SK-N-SH (cell line): ENCODE results near the gene KCTD11. TPM values are rescaled to one million over a fixed set of nuclear protein-coding genes. Genes with fewer than 3 reads are reported as not detected.
"Not testable (repeated sequence)": the region's sequence is repeated elsewhere in the genome, so short reads cannot be mapped to it uniquely, and the experiment has no call there.

Source experiments
- CTCF ChIA-PET: fragments of 300-600, 350-600 bp; formaldehyde crosslinking; extraction: SDS; loops from one replicate; lab custom pipeline; 2021; lab: Yijun Ruan, JAX
- POLR2A ChIA-PET: fragments of 350-600 bp; sonication (Branson Sonifier 250); formaldehyde crosslinking; extraction: SDS; loops from one replicate; lab custom pipeline; 2020; ENCODE audit warnings: antibody characterized with exemption, inconsistent platforms; lab: Yijun Ruan, JAX
- DNase-seq: peaks from one replicate; pipeline ENCODE4 v3.0.0; 2012
- H2AFZ ChIP-seq: fragments of 200-600 bp; sonication (generic); 2 replicates; pipeline ENCODE4 v1.8.1; 2016; ENCODE audit warnings: antibody characterized with exemption, mild to moderate bottlenecking, low read depth
- H3F3A ChIP-seq: fragments of 200-600 bp; sonication (generic); replicated peaks from 2 replicates; pipeline ENCODE3; 2016; ENCODE audit warnings: antibody characterized with exemption, mild to moderate bottlenecking; ENCODE audit not compliant: insufficient read depth
- H3K27ac ChIP-seq, 2 experiments: fragments of 200-500 bp in 1 of 2; fragments of 200-600 bp in 1 of 2; sonication (Bioruptor generic) in 1 of 2; sonication (generic), shearing (Covaris generic) in 1 of 2; 2 replicates each; pipeline versions ENCODE4 v1.5.1 to v1.6.1; 2014 to 2016; ENCODE audit warnings: low read depth in 2 of 2, inconsistent platforms in 1 of 2, low read length in 1 of 2, mild to moderate bottlenecking in 1 of 2, mixed read lengths in 1 of 2
- H3K27me3 ChIP-seq: fragments of 200-600 bp; sonication (generic), shearing (Covaris generic); 2 replicates; pipeline ENCODE4 v1.6.1; 2016; ENCODE audit warnings: mixed run types; ENCODE audit not compliant: insufficient read depth
- H3K36me3 ChIP-seq, 2 experiments: fragments of 200-500 bp in 1 of 2; fragments of 200-600 bp in 1 of 2; sonication (Bioruptor generic) in 1 of 2; sonication (generic) in 1 of 2; replicated peaks in 1 of 2; 2 replicates each; pipeline versions ENCODE3 to v1.5.1; 2014 to 2016; ENCODE audit warnings: low read length in 1 of 2, mild to moderate bottlenecking in 1 of 2; ENCODE audit not compliant: insufficient read depth in 2 of 2, control insufficient read depth in 1 of 2
- H3K4me1 ChIP-seq, 2 experiments: fragments of 200-500 bp in 1 of 2; fragments of 200-600 bp in 1 of 2; sonication (Bioruptor generic) in 1 of 2; sonication (generic), shearing (Covaris generic) in 1 of 2; 2 replicates each; pipeline versions ENCODE4 v1.5.1 to v1.6.1; 2014 to 2016; ENCODE audit warnings: low read depth in 1 of 2, low read length in 1 of 2, mixed run types in 1 of 2; ENCODE audit not compliant: insufficient read depth in 2 of 2, control insufficient read depth in 1 of 2
- H3K4me2 ChIP-seq: fragments of 200-600 bp; sonication (generic), shearing (Covaris generic); 2 replicates; pipeline ENCODE4 v1.6.1; 2017; ENCODE audit warnings: mixed run types
- H3K4me3 ChIP-seq, 2 experiments: fragments of 200-500 bp in 1 of 2; fragments of 200-600 bp in 1 of 2; sonication (Bioruptor generic) in 1 of 2; sonication (generic), shearing (Covaris generic) in 1 of 2; 2 replicates each; pipeline versions ENCODE4 v1.5.1 to v1.8.1; 2014 to 2016; ENCODE audit warnings: low read depth in 2 of 2, inconsistent platforms in 1 of 2, low read length in 1 of 2, mild to moderate bottlenecking in 1 of 2, mixed read lengths in 1 of 2, moderate library complexity in 1 of 2
- H3K79me2 ChIP-seq: fragments of 200-600 bp; sonication (generic); 2 replicates; pipeline ENCODE4 v1.8.1; 2017; ENCODE audit warnings: mild to moderate bottlenecking; ENCODE audit not compliant: insufficient read depth
- H3K9ac ChIP-seq: fragments of 200-600 bp; sonication (generic); 2 replicates; pipeline ENCODE4 v1.6.1; 2017; ENCODE audit warnings: mixed run types
- H3K9me2 ChIP-seq: fragments of 200-600 bp; sonication (generic); 2 replicates; pipeline ENCODE4 v1.6.1; 2017; ENCODE audit warnings: mixed run types
- H3K9me3 ChIP-seq: fragments of 200-600 bp; sonication (generic); 2 replicates; pipeline ENCODE4 v1.6.1; 2017; ENCODE audit warnings: mixed run types, mild to moderate bottlenecking, moderate library complexity
- H4K20me1 ChIP-seq: fragments of 200-600 bp; sonication (generic); 2 replicates; pipeline ENCODE4 v1.6.1; 2017; ENCODE audit warnings: mild to moderate bottlenecking, mixed run types; ENCODE audit not compliant: insufficient read depth
- EZH2phosphoT487 ChIP-seq: fragments of 200-600 bp; sonication (generic); IDR thresholded peaks from 2 replicates; pipeline ENCODE4 v1.6.1; 2017; ENCODE audit warnings: low read depth, mixed run types, mild to moderate bottlenecking, antibody characterized with exemption, moderate library complexity, borderline replicate concordance
- FOSL2 ChIP-seq: IDR thresholded peaks from 2 replicates; pipeline ENCODE4 v1.4.0; 2012; ENCODE audit warnings: low read depth, mild to moderate bottlenecking, moderate library complexity, borderline replicate concordance
- GATA2 ChIP-seq: sonication (generic); formaldehyde crosslinking; IDR thresholded peaks from 2 replicates; pipeline ENCODE4 v1.5.0; 2020; ENCODE audit warnings: mild to moderate bottlenecking, missing genetic modification reagents
- NFIC ChIP-seq: IDR thresholded peaks from 2 replicates; pipeline ENCODE4 v1.4.0; 2012; ENCODE audit warnings: borderline replicate concordance
- RAD21 ChIP-seq: IDR thresholded peaks from 2 replicates; pipeline ENCODE4 v1.6.1; 2012; ENCODE audit warnings: mild to moderate bottlenecking, low read length
- RCOR1 ChIP-seq: fragments of 150-350 bp; IDR thresholded peaks from 2 replicates; pipeline ENCODE4 v1.6.1; 2017; ENCODE audit warnings: antibody characterized with exemption, low read length
- RXRA ChIP-seq: IDR thresholded peaks from 2 replicates; pipeline ENCODE4 v1.4.0; 2012; ENCODE audit warnings: low read depth, mild to moderate bottlenecking, borderline replicate concordance
- WGBS: methylation state at CpG from one replicate; pipeline ENCODE4 v1.1.6; 2017; ENCODE audit warnings: low lambda C conversion rate; 5-methylcytosine and 5-hydroxymethylcytosine counted together
- polyA plus RNA-seq, 3 experiments: library from polyadenylated mRNA; depleted of rRNA; stranded (reverse); fragments of >200 nt; gene quantifications; 2 replicates each; pipeline ENCODE4 v1.2.3, GENCODE V29; 2012
- TF ChIP-seq, protein P1 (sequence below): IDR thresholded peaks from 2 replicates; pipeline ENCODE4 v1.6.1; 2012; ENCODE audit warnings: mild to moderate bottlenecking, low read depth, low read length, moderate library complexity
- TF ChIP-seq, protein P2 (sequence below): IDR thresholded peaks from 2 replicates; pipeline ENCODE4 v1.4.0; 2012; ENCODE audit warnings: low read depth, borderline replicate concordance

Gene KCTD11
- polyA plus RNA-seq, 1 of the 3 experiments (the other 2 are of a cell fraction), result 9.5 TPM

DNA sequence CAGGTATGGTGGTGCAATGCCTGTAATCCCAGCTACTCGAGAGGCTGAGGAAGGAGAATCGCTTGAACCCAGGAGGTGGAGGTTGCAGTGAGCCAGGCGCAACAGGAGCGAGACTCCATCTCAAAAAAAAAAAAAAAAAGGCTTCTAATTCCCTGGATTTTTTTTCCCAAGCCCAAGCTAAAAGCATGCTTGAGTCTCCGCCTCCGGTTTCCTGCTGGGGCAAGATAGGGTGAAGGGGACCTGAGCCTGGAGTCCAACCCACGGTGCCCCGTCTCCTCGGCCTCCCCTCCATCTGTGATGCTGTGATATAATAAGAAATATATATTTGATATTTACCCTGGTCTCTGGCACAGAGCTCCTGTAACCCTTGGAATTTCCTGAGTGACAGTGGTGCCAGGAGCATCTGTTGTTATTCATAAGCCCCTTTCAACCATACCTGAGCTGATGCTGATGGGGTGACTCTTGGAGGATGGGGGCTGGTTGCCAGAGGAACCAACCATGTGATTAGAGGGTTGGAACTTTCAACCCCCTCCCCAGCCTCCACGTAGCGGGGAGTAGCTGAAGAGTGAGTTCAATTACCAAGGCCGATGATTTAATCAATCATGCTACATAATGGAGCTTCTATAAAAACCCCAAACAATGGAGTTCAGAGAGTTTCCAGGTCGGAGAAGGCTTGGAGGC is 16.1 kb downstream of the KCTD11 start:
- Histone ChIP-seq H3K27me3 (no peaks in the 10 kb centered on the region), H3K4me2 (no peak overlapping the region), H3K9me3 (no peaks in the 10 kb centered on the region), H3K4me3 (no peak overlapping the region), H3K4me1 (no peaks in the 10 kb centered on the region; a peak in 1 of 4 replicates), H4K20me1 (no peaks in the 10 kb centered on the region), H3K79me2 (no peaks in the 10 kb centered on the region), H3K9ac (no peak overlapping the region), H3K9me2 (no peaks in the 10 kb centered on the region), H3K27ac (no peak overlapping the region), H3F3A (no peaks in the 10 kb centered on the region), H3K36me3 (no peaks in the 10 kb centered on the region), H2AFZ (no peak overlapping the region)
- DNase-seq, result no peak
- no peak for TF ChIP-seq EZH2phosphoT487
- TF ChIP-seq RXRA, result no peak
- no peak for TF ChIP-seq GATA2 (CRISPR knock-in tag)
- TF ChIP-seq, protein P1, sequence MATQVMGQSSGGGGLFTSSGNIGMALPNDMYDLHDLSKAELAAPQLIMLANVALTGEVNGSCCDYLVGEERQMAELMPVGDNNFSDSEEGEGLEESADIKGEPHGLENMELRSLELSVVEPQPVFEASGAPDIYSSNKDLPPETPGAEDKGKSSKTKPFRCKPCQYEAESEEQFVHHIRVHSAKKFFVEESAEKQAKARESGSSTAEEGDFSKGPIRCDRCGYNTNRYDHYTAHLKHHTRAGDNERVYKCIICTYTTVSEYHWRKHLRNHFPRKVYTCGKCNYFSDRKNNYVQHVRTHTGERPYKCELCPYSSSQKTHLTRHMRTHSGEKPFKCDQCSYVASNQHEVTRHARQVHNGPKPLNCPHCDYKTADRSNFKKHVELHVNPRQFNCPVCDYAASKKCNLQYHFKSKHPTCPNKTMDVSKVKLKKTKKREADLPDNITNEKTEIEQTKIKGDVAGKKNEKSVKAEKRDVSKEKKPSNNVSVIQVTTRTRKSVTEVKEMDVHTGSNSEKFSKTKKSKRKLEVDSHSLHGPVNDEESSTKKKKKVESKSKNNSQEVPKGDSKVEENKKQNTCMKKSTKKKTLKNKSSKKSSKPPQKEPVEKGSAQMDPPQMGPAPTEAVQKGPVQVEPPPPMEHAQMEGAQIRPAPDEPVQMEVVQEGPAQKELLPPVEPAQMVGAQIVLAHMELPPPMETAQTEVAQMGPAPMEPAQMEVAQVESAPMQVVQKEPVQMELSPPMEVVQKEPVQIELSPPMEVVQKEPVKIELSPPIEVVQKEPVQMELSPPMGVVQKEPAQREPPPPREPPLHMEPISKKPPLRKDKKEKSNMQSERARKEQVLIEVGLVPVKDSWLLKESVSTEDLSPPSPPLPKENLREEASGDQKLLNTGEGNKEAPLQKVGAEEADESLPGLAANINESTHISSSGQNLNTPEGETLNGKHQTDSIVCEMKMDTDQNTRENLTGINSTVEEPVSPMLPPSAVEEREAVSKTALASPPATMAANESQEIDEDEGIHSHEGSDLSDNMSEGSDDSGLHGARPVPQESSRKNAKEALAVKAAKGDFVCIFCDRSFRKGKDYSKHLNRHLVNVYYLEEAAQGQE, result no peak
- TF ChIP-seq NFIC, result no peak
- no peak for TF ChIP-seq FOSL2
- no peak for TF ChIP-seq RCOR1
- TF ChIP-seq RAD21, result no peak
- TF ChIP-seq, protein P2, sequence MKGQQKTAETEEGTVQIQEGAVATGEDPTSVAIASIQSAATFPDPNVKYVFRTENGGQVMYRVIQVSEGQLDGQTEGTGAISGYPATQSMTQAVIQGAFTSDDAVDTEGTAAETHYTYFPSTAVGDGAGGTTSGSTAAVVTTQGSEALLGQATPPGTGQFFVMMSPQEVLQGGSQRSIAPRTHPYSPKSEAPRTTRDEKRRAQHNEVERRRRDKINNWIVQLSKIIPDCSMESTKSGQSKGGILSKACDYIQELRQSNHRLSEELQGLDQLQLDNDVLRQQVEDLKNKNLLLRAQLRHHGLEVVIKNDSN, result no peak
- ChIA-PET POLR2A (interaction anchor here (0.6 kb wide), 1 partner anchor 19 kb away, joined by 3 read pairs; no protein-coding TSS in a partner anchor), CTCF (interaction anchor here (0.6 to 3.5 kb wide), 3 partner anchors 13 to 192 kb away, joined by 3 to 40 read pairs (median 3); partner anchors contain the start of gene TMEM95)
- 75% methylated on average over 13 of the region's 13 CpGs for WGBS

DNA sequence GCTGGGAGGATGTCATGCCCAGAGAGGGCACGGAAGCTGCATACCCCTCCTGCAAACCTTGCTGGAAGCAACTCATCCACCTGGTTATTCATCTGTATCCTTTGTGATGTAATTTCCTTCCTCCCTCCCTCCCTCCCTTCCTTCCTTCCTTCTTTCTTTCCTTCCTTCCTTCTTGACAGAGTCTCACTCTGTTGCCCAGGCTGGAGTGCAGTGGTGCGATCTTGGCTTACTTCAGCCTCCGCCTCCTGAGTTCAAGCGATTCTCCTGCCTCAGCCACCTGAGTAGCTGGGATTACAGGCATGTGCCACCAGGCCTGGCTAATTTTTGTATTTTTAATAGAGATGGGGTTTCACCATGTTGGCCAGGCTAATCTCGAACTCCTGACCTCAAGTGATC is 16.6 kb downstream of the KCTD11 start:
- not testable (repeated sequence) for H3K9me2 ChIP-seq, H4K20me1 ChIP-seq, H3K36me3 ChIP-seq, H3K79me2 ChIP-seq, H3K4me3 ChIP-seq, DNase-seq, H3K27ac ChIP-seq, H3K4me2 ChIP-seq, H3K9me3 ChIP-seq, H3K9ac ChIP-seq, H3K4me1 ChIP-seq, H2AFZ ChIP-seq, H3K27me3 ChIP-seq, H3F3A ChIP-seq
- ChIA-PET CTCF (interaction anchor here (0.6 to 3.5 kb wide), 3 partner anchors 14 to 192 kb away, joined by 3 to 40 read pairs (median 3); partner anchors contain the start of gene TMEM95), POLR2A (interaction anchor here (0.6 kb wide), 1 partner anchor 19 kb away, joined by 3 read pairs; no protein-coding TSS in a partner anchor)
- WGBS, result 84% methylated on average over 5 of the region's 5 CpGs
